Testis (tissue), 3 donors: ENCODE measurements around the gene ETV2. TPM values are rescaled to one million over a fixed set of nuclear protein-coding genes. Genes with fewer than 3 reads are reported as not detected.
A peak's percentile ranks its signal among the peaks of the same experiment; 100 is the strongest.

Experiments used
- DNase-seq: peaks from one replicate; pipeline ENCODE4 v3.0.0-alpha.2; 2019
- H3K27ac ChIP-seq, 2 donors: fragments of 200-600 bp; sonication (generic); one replicate each; pipeline ENCODE4 v1.5.1; 2019
- H3K27me3 ChIP-seq: fragments of 200-600 bp; sonication (generic); one replicate; pipeline ENCODE4 v1.5.1; 2019
- H3K36me3 ChIP-seq: fragments of 200-600 bp; sonication (generic); one replicate; pipeline ENCODE4 v1.5.1; 2017; ENCODE audit warnings: low read depth; ENCODE audit errors: missing control alignments
- H3K4me1 ChIP-seq: fragments of 200-600 bp; sonication (generic); one replicate; pipeline ENCODE4 v1.5.1; 2019
- H3K4me3 ChIP-seq, 2 donors: fragments of 200-600 bp; sonication (generic); one replicate each; pipeline ENCODE4 v1.5.1; 2017 to 2019
- H3K9me3 ChIP-seq: fragments of 200-600 bp; sonication (generic); one replicate; pipeline ENCODE4 v1.5.1; 2017
- CTCF ChIP-seq, 3 experiments: fragments of 450-650 bp in 2 of 3; fragments of 200-600 bp in 1 of 3; sonication (generic) in 1 of 3; IDR thresholded peaks; one replicate each; pipeline ENCODE4 v1.5.1; 2016 to 2019; ENCODE audit warnings: antibody characterized with exemption in 3 of 3, mild to moderate bottlenecking in 2 of 3, moderate library complexity in 1 of 3
- POLR2A ChIP-seq: fragments of 450-650 bp; IDR thresholded peaks from one replicate; pipeline ENCODE4 v1.6.1; 2017; ENCODE audit warnings: antibody characterized with exemption, mild to moderate bottlenecking, moderate library complexity
- WGBS, 2 donors: methylation state at CpG; one replicate each; pipeline ENCODE4 v1.1.5; 2018; 5-methylcytosine and 5-hydroxymethylcytosine counted together
- intact Hi-C: fragments of 100-400 bp; cut with DNase I; formaldehyde crosslinking; loops from one replicate; pipeline ENCODE4 v1.15.1; 2023; ENCODE audit warnings: low total_unique reads
- polyA plus RNA-seq: library from polyadenylated mRNA; stranded (reverse); fragments of 350-450 nt; fragmentation: Illumina TruSeq; extraction: RNeasy Lipid Tissue Mini Kit (QIAGEN cat#74804); gene quantifications from one replicate; pipeline ENCODE4 v1.2.3, GENCODE V29; 2014; ENCODE audit warnings: low read depth, low replicate concordance; ENCODE audit not compliant: insufficient read depth
- total RNA-seq, 2 donors: library from RNA; depleted of rRNA; stranded (reverse); fragments of >200 nt; gene quantifications; one replicate each; pipeline ENCODE4 v1.2.3, GENCODE V29; 2016

ETV2 gene
- total and polyA plus RNA-seq, 3 donors from 2014 or later, result 4.8 to 27.2 (median 14.4) TPM

GRCh38 chr19:35623327-35624010 lies 18.1 kb upstream of the ETV2 start:
- Histone ChIP-seq H3K9me3 (no peaks in the 10 kb centered on the region), H3K36me3 (no peaks in the 10 kb centered on the region), H3K27me3 (no peaks in the 10 kb centered on the region), H3K27ac (no peak overlapping the region), H3K4me1 (no peaks in the 10 kb centered on the region), H3K4me3 (no peak overlapping the region)
- TF ChIP-seq CTCF (IDR thresholded peaks at IDR 0.05), result no peak
- TF ChIP-seq POLR2A, result no peak
- intact Hi-C loops, result no loop called here
- 82 to 88% methylated on average over 6 of the region's 6 CpGs for WGBS, 2 donors
- DNase-seq, result no peak

- H3K4me3 ChIP-seq, result peak overlapping the region; percentile 77 to 80
- H3K36me3 ChIP-seq, result no peaks in the 10 kb centered on the region
- no peaks in the 10 kb centered on the region for H3K27me3 ChIP-seq
- TF ChIP-seq POLR2A (no peak), CTCF (IDR thresholded peaks at IDR 0.05) (no peak)
- H3K9me3 ChIP-seq, result no peaks in the 10 kb centered on the region
- 3 to 8% methylated on average over 9 of the region's 9 CpGs for WGBS, 2 donors
- H3K4me1 ChIP-seq, result peaks cover 5% of the 10 kb centered on the region
- H3K27ac ChIP-seq, result peak overlapping the region; percentile 52 to 88
- intact Hi-C loops, result no loop called here
- no peak for DNase-seq
These were observed 13.3 kb upstream of the ETV2 start for GRCh38 chr19:35628264-35628564.

GRCh38 chr19:35628565-35629331 lies 12.8 kb upstream of the ETV2 start, which contains the start of gene RBM42:
Gene RBM42, plus strand, starts transcription at chr19:35629036. Its CDS starts 118 bp downstream, at chr19:35629154.
- peaks cover 5% of the 10 kb centered on the region for H3K4me1 ChIP-seq
- H3K9me3 ChIP-seq, result no peaks in the 10 kb centered on the region
- intact Hi-C loops, result no loop called here
- H3K27ac ChIP-seq, result peak within 1 kb of the TSS; percentile 52 to 88
- H3K27me3 ChIP-seq, result no peaks in the 10 kb centered on the region
- 0% methylated on average over 21 to 50 of the region's 56 CpGs for WGBS, 2 donors
- DNase-seq, result peak; percentile 99
- no peaks in the 10 kb centered on the region for H3K36me3 ChIP-seq
- peak within 1 kb of the TSS; percentile 77 to 80 for H3K4me3 ChIP-seq
- TF ChIP-seq POLR2A (peak; percentile 1), CTCF (IDR thresholded peaks at IDR 0.05) (peak in 2 of 3 experiments; percentile 16 to 38)

GRCh38 chr19:35629332-35629633 lies 12.3 kb upstream of the ETV2 start:
- intact Hi-C loops, result no loop called here
- TF ChIP-seq CTCF (IDR thresholded peaks at IDR 0.05), result no peak
- no peak for TF ChIP-seq POLR2A

More at GRCh38 chr19:35629332-35629633, 12.3 kb upstream of the ETV2 start:
- peak overlapping the region; percentile 52 to 88 for H3K27ac ChIP-seq
- H3K4me1 ChIP-seq, result peaks cover 5% of the 10 kb centered on the region
- DNase-seq, result no peak
- H3K27me3 ChIP-seq, result no peaks in the 10 kb centered on the region
- WGBS, 2 donors, result 2 to 3% methylated on average over 10 to 15 of the region's 15 CpGs
- H3K9me3 ChIP-seq, result no peaks in the 10 kb centered on the region
- no peaks in the 10 kb centered on the region for H3K36me3 ChIP-seq
- peak overlapping the region; percentile 77 to 80 for H3K4me3 ChIP-seq
